GM12801 (cell line): ENCODE measurements around the gene DTL.

Experiments
- TF ChIP-seq, protein P1 (sequence below): IDR thresholded peaks from one replicate; pipeline ENCODE4 v1.5.1; 2011; ENCODE audit warnings: control low read depth; ENCODE audit not compliant: insufficient read length; ENCODE audit errors: extremely low read depth

Gene DTL

DNA sequence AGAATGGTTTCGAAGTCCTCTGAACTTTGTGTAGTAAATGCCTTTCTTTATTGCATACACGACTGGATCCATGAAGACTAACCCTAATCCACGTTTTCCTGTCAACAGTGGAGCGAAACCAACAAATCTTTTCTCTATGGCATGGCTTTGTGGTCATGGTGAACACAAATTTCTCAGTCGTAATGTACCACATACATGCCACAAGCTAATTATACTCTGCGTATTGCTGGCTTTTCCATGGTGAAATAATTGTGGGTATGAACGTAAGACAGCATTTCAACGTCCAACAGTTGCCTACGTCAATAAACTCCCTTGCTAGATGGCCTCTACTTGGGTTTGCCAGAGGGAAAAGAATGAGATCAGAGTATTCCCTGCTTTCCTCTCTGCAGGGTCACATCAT is 27.7 kb upstream of the DTL start:
- TF ChIP-seq, protein P1, sequence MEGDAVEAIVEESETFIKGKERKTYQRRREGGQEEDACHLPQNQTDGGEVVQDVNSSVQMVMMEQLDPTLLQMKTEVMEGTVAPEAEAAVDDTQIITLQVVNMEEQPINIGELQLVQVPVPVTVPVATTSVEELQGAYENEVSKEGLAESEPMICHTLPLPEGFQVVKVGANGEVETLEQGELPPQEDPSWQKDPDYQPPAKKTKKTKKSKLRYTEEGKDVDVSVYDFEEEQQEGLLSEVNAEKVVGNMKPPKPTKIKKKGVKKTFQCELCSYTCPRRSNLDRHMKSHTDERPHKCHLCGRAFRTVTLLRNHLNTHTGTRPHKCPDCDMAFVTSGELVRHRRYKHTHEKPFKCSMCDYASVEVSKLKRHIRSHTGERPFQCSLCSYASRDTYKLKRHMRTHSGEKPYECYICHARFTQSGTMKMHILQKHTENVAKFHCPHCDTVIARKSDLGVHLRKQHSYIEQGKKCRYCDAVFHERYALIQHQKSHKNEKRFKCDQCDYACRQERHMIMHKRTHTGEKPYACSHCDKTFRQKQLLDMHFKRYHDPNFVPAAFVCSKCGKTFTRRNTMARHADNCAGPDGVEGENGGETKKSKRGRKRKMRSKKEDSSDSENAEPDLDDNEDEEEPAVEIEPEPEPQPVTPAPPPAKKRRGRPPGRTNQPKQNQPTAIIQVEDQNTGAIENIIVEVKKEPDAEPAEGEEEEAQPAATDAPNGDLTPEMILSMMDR = no peak

DNA sequence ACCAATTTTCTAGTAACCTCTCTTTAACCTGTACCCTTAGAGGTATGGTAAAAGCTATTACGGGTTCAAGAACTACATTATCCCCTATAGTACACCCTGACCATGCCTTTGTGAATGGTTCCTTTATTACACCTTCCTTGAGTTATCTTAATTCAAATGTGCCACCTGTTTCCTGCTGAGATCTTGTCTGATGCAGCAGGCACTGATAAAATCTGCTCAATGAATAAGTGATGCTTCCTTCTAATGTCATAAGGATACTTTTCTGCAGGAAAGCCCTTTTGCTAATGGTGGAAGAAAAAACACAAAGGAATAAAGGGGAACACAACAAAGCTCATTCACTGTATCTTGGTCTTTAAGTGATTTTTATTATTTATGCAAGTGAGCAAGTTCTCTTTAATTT is 26.0 kb upstream of the DTL start:
- TF ChIP-seq, protein P1 = no peak

DNA sequence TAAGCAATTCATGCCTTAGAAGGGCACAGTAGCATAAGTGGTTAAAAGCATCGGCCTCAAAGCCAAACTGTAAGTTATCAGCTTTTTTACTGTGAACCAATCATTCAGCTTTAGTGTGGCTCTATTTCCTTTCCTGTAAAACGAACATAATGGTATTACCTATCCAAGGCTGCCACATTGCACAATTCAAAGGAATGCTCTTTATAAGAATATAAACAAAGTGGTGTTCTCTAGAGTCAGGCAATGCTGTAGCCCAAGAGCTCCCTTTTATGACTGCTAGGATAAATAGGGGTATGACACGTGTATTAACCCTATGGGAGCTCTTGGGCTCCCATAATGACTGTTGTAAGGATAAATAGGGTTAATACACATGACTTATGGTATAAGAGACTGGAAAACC is 25.5 kb upstream of the DTL start:
- TF ChIP-seq, protein P1 = no peak

GRCh38 chr1:212012034-212012740 is 23.4 kb upstream of the DTL start:
- TF ChIP-seq, protein P1 = peak; percentile 94

DNA sequence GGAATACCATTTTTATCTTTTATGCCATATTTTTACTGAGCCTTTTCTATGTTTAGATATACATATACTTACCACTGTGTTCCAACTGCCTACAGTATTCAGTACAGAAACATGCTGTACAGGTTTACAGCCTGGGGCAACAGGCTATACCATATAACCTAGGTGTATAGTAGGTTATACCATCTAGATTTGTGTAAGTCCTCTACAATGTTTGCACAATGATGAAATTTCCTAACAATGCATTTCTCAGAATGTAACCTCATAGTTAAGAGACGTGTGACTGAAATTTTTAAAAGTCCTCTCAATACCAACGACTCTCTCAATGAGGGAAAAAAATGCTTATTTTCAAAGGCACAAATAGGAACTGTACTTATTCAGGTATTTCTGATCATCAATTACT is 21.9 kb upstream of the DTL start:
- TF ChIP-seq, protein P1 = no peak

DNA sequence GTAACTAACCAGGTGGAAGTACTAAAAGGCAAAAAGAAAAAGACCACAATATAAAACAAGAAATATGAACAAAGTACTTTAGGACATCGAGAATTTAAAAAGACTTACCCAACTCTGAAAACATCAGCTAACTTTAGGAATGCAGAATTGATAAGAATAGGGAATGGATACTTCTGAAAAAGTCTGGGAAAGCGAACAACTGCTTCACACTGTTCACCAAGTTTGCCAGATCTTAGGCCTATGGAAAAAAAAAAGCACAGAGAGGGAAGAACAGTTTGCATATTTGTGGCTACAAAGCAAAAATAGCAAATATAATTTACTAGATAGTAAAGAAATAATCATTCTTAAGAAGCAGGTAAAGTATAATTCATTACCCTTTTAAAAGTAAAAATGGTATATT is 14.6 kb upstream of the DTL start:
- TF ChIP-seq, protein P1 = no peak

DNA sequence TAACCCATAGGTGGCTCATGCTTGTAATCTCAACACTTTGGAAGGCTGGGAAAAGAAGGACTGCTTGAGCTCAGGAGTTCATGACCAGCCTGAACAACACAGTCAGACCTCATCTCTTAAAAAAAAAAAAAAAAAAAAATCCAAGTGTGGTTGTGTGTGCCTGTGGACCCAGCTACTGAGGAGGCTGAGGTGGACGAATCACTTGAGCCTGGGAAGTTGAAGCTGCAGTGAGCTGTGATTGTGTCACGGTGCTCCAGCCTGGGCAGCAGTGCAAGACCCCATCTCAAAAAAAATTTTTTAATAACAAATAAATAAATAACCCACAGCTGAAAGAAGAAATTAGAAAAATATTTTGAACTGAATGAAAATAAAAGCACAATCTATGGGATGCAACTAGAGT is 14.0 kb upstream of the DTL start:
- TF ChIP-seq, protein P1 = no peak
